HepG2 (cell line): ENCODE data around the gene SRCAP. TPM values are rescaled to one million over a fixed set of nuclear protein-coding genes. Genes with fewer than 3 reads are reported as not detected.

Experiments used
- BRD4 ChIP-seq: sonication (generic); formaldehyde crosslinking; IDR thresholded peaks from 2 replicates; pipeline ENCODE4 v1.4.0; 2020; ENCODE audit warnings: missing genetic modification reagents
- FOXJ3 ChIP-seq: sonication (generic); formaldehyde crosslinking; IDR thresholded peaks from 2 replicates; pipeline ENCODE4 v1.4.0; 2020; ENCODE audit warnings: missing genetic modification reagents, mild to moderate bottlenecking, borderline replicate concordance
- HCFC1 ChIP-seq: fragments of 150-350 bp; IDR thresholded peaks from 2 replicates; pipeline ENCODE4 v1.6.1; 2014; ENCODE audit warnings: low read depth, low read length
- MATR3 ChIP-seq: sonication (generic); formaldehyde crosslinking; IDR thresholded peaks from 2 replicates; pipeline ENCODE4 v1.4.0; 2020; ENCODE audit warnings: missing genetic modification reagents
- MLXIP ChIP-seq: sonication (generic); formaldehyde crosslinking; IDR thresholded peaks from 2 replicates; pipeline ENCODE4 v1.9.0; 2021; ENCODE audit warnings: missing genetic modification reagents, borderline replicate concordance
- MTF2 ChIP-seq: sonication (generic); formaldehyde crosslinking; IDR thresholded peaks from 2 replicates; pipeline ENCODE4 v1.5.0; 2020; ENCODE audit warnings: missing genetic modification reagents, borderline replicate concordance
- PAX8 ChIP-seq: sonication (generic); formaldehyde crosslinking; IDR thresholded peaks from 2 replicates; pipeline ENCODE4 v1.8.0; 2022; ENCODE audit warnings: mild to moderate bottlenecking, missing genetic modification reagents, borderline replicate concordance
- PHB2 ChIP-seq: fragments of 450-650 bp; IDR thresholded peaks from 2 replicates; pipeline ENCODE4 v1.6.1; 2018; ENCODE audit not compliant: partially characterized antibody
- PPARG ChIP-seq: conservative IDR thresholded peaks from 2 replicates; pipeline ENCODE4 v1.6.1; 2016; ENCODE audit warnings: missing biosample characterization, missing genetic modification reagents
- PRDM10 ChIP-seq: sonication (generic); formaldehyde crosslinking; IDR thresholded peaks from 2 replicates; pipeline ENCODE4 v1.4.0; 2020; ENCODE audit warnings: low read depth, missing genetic modification reagents
- RBAK ChIP-seq: sonication (generic); formaldehyde crosslinking; IDR thresholded peaks from 2 replicates; pipeline ENCODE4 v1.5.1; 2020; ENCODE audit warnings: mild to moderate bottlenecking, missing genetic modification reagents
- RBM22 ChIP-seq: fragments of 200-400 bp; formaldehyde crosslinking; optimal IDR thresholded peaks from 2 replicates; pipeline ENCODE3; 2017; ENCODE audit warnings: mild to moderate bottlenecking, low read length, moderate library complexity
- SALL2 ChIP-seq: sonication (generic); formaldehyde crosslinking; IDR thresholded peaks from 2 replicates; pipeline ENCODE4 v1.8.1; 2023; ENCODE audit warnings: mild to moderate bottlenecking, missing genetic modification reagents, inconsistent platforms
- SCMH1 ChIP-seq: sonication (generic); formaldehyde crosslinking; IDR thresholded peaks from 2 replicates; pipeline ENCODE4 v1.9.0; 2021; ENCODE audit warnings: missing genetic modification reagents, mild to moderate bottlenecking, borderline replicate concordance
- TFDP2 ChIP-seq: sonication (generic); formaldehyde crosslinking; IDR thresholded peaks from 2 replicates; pipeline ENCODE4 v1.4.0; 2020; ENCODE audit warnings: missing genetic modification reagents
- TRIM24 ChIP-seq: sonication (generic); formaldehyde crosslinking; IDR thresholded peaks from 2 replicates; pipeline ENCODE4 v1.8.0; 2022; ENCODE audit warnings: mild to moderate bottlenecking, missing genetic modification reagents
- ZNF674 ChIP-seq: sonication (generic); formaldehyde crosslinking; IDR thresholded peaks from 2 replicates; pipeline ENCODE4 v1.5.0; 2020; ENCODE audit warnings: low read depth, mild to moderate bottlenecking, missing genetic modification reagents
- ZNF703 ChIP-seq: sonication (generic); formaldehyde crosslinking; IDR thresholded peaks from 2 replicates; pipeline ENCODE4 v1.5.1; 2020; ENCODE audit warnings: missing genetic modification reagents, mild to moderate bottlenecking, moderate library complexity, borderline replicate concordance
- ZNF839 ChIP-seq: sonication (generic); formaldehyde crosslinking; IDR thresholded peaks from 2 replicates; pipeline ENCODE4 v1.4.0; 2020; ENCODE audit warnings: missing genetic modification reagents, mild to moderate bottlenecking, borderline replicate concordance
- ZUFSP ChIP-seq: sonication (generic); formaldehyde crosslinking; IDR thresholded peaks from 2 replicates; pipeline ENCODE4 v1.9.0; 2021; ENCODE audit warnings: missing genetic modification reagents, mild to moderate bottlenecking, borderline replicate concordance
- polyA plus RNA-seq, 8 experiments: library from polyadenylated mRNA; depleted of rRNA in 3 of 8; stranded (reverse) in 7 of 8; unstranded in 1 of 8; fragments of >200 nt; fragmentation: Illumina TruSeq in 4 of 8; extraction: Trizol in 4 of 8; gene quantifications; 2 replicates each; pipeline versions ENCODE4 v1.2.1 to v1.2.3, GENCODE V29; 2011 to 2016; ENCODE audit warnings: low read depth in 4 of 8, missing spikeins in 1 of 8, mixed read lengths in 1 of 8; ENCODE audit not compliant: insufficient read depth in 1 of 8
- total RNA-seq, 5 experiments: library from RNA; depleted of rRNA; stranded (reverse); fragments of >200 nt; fragmentation: Illumina TruSeq; extraction: Trizol; gene quantifications; 2 replicates each; pipeline ENCODE4 v1.2.3, GENCODE V29; 2016; ENCODE audit warnings: low read depth in 1 of 5

SRCAP gene
- total and polyA plus RNA-seq, 2 of the 13 experiments (the other 11 are each of a cell fraction or from before 2014, with no cell fraction given): 4.9 to 9.0 TPM

GRCh38 chr16:30697264-30698138 is 1.5 kb upstream of the SRCAP start (continued):
- TF ChIP-seq MTF2 (no peak), ZUFSP (no peak), BRD4 (CRISPR knock-in tag) (no peak), ZNF703 (0 out of 2 replicates have a peak, but pooled peaks have one; percentile 42), MLXIP (no peak), ZNF674 (CRISPR knock-in tag) (no peak), SCMH1 (CRISPR knock-in tag) (no peak), PPARG (CRISPR knock-in tag) (no peak), RBM22 (no peak), MATR3 (no peak), FOXJ3 (CRISPR knock-in tag) (no peak), TFDP2 (CRISPR knock-in tag) (no peak), TRIM24 (CRISPR knock-in tag) (no peak), RBAK (CRISPR knock-in tag) (no peak), PRDM10 (no peak), HCFC1 (peak; percentile 94), PHB2 (no peak), PAX8 (CRISPR knock-in tag) (no peak), SALL2 (CRISPR knock-in tag) (0 out of 2 replicates have a peak, but pooled peaks have one; percentile 60), ZNF839 (CRISPR knock-in tag) (no peak; the same call in 1 of the 2 replicates)
